IPS-NIHi7 (cell line): ENCODE measurements around the gene ZNF691.
"Not testable (repeated sequence)": the region's sequence is repeated elsewhere in the genome, so short reads cannot be mapped to it uniquely, and the experiment has no call there.

Experiments used
- DNase-seq: peaks from one replicate; pipeline ENCODE4 v3.0.0; 2012; ENCODE audit warnings: mixed read lengths; ENCODE audit errors: extremely low spot score

The ZNF691 gene, protein sequence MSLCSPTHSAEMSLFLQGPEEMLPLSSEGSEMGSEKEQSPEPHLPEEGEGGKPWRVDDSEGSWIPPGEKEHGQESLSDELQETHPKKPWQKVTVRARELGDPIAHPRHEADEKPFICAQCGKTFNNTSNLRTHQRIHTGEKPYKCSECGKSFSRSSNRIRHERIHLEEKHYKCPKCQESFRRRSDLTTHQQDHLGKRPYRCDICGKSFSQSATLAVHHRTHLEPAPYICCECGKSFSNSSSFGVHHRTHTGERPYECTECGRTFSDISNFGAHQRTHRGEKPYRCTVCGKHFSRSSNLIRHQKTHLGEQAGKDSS

DNA sequence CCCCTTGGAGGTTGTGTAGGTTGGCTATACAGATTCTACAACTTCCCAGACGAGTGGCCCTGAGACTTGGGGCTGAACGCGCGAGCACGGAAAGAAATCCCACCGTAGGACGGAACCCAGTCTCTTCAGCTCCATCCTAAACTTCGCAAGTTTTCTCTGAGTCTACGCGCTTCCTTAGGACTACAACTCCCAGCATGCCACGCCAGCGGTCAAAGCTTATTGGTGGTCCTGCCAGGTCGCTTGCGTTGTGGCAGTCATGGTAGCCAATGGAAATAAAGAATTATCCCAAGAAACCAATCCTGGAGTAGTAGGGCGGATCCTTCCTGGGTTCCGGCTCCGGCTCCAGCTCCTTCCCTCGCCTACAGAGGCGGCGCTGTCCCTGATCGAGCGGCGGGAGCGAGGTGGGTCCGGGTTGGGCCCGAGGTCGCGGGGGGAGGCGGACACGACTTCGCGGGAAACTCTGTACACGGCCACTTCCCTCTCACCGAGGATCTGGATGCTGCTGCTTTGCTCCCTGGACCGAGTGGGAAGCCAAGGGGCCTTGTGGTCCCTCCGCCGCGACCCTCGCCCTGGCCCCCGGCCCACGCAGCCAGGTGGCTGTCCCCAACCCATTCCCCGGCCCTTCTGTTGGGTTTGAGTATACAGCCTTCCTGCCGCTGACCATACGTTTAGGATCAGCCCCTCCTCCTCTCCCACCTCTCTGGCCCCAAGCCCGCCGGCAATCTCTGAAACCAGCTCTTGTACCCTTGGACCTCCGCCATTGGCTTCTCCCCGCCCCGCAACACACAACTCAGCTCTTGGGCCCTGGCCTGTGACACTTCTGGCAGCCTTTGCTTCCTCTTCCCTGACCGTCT, at the start of gene ZNF691:
TSS of gene ZNF691 (plus strand) at position 357 of the 854 bp plus-strand sequence. CDS start 3,046 bp downstream, outside the sequence.
- DNase-seq = peak; percentile 99

DNA sequence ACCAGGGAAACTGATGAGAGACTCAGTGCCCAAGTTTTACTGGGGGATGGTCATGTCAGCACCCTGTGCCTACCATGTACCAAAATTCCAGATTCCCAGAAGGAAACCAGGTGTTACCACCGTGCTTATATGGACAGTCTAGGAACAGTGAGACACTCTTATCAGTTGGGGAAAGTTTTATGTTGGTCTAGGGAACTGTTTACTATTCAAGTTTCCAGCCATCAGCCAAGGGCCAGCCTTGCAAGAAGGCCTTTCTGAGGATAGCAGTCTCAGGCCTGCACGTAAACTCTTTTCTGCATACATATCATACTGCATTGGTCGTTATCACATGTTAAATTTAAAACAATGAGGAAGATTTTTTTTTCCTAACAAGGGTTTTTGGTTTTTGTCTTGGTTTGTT, 49.0 kb upstream of the ZNF691 start:
- DNase-seq = no peak

DNA sequence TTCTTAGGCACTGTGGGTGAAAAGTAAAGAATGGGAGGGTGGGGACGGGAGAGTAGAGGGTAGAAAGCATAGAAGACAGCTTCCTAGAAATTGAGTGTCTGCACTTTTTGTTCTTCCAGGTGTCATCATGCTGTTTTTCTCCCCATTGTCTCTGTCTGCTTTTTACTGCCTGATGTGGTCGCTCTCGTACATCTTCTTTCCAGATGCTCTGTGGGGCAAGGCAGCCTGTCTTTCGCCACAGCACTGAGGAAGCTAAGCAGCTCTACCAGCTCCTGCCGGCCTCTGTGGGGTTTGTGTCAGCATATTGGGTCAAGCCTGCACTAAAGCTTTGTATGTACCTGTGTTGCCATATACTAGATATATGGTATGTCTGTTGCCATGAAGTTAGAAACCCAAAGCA, 48.4 kb upstream of the ZNF691 start:
- DNase-seq = no peak

DNA sequence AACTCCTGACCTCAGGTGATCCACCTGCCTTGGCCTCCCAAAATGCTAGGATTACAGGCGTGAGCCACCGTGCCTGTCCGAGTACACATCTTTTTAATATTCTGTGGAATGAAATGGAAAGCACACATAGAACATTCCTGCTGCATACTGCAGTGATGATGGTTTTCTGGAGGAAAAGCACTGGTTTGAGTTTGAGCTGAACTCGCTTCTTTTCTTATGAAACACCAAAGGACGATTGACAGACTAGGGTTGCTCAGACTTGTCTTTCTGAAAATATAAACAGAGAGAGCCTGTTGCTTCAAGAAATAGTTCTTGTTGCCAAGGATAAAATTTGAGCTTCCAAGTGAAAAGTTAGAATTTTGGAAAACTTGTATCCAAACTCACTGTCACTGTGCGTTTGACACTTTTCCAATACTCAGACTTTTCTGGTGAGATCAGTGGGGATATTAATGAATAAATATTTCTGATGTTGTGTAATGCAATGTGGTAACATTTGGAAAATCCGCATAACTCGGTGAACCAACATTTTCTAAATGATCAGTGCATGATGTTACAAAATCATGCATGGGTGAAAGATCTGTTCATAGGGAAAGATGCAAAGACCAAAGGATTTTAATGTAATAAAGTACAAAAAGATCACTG, 44.5 kb upstream of the ZNF691 start:
- DNase-seq = no peak

DNA sequence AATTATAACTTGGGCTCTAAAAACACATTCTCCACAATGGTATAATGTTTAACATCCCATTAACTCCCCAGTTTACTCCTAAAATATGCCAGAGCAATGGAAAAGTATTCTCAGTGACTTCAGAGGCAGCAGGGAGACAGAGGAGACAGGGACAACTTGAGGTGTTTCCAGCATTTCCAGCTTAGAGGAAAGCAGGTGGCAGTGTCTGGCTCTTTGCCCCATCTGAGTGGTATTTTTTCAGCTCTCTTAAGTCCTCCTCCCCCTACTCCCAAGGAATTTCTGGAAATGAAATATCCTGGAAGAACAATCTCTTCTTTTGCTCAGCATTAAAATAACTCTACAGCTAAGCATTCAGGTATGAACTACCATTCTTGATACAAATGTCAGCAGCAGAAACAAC, 40.2 kb upstream of the ZNF691 start:
- no peak for DNase-seq

DNA sequence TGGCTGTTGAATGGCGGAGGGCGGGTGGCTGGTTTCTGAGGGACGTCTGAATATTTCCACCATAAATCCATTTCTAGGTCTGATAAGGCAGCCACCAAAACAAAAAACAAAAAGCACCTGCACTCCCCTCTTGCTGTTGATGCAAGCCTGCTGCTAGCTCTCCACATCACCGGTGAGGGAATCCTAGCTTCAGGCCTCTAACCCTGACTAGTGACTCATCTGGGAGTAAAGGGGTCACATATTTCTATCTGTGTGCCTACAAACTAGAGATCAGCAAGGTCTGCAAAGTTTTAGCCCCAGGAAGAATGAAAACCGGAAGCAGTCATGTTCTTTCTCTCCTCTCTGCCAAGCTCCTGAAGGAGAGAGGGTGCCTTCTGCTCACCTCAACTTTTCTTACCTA, 39.8 kb upstream of the ZNF691 start:
- DNase-seq = no peak

DNA sequence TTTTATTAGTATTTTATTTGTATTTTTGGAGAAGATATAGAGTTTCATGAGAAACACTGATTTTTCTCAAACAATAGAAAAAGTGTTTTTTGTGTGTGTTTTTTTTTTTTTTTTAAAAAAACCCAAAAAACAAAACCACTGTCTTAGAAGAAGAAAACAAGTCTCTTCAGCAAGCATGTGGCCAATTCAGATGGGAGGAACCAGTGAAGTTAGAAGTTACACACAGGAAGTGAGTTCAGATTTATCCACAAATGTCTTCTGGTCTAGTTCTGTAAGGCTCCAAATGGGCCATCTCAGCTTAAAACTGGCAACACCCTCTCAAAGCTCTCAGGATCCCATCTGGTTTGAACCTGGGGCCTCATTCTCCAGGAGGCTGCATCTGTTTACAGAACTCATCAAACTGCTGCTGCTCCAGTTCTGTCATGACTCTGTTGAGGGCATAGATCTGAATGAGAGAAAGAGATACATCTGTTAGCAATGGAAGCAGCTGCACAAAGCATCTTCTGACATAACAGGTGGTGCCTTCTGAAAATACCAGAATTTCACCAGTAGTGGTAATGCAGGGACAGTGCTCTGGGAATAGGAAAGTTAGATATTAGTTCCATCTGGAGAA, 39.3 kb upstream of the ZNF691 start:
- DNase-seq = no peak

DNA sequence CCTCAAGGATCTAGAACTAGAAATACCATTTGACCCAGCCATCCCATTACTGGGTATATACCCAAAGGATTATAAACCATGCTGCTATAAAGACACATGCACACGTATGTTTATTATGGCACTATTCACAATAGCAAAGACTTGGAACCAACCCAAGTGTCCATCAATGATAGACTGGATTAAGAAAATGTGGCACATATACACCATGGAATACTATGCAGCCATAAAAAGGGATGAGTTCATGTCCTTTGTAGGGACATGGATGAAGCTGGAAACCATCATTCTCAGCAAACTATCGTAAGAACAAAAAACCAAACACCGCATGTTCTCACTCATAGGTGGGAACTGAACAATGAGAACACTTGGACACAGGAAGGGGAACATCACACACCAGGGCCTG, 31.6 kb upstream of the ZNF691 start:
- not testable (repeated sequence) for DNase-seq

DNA sequence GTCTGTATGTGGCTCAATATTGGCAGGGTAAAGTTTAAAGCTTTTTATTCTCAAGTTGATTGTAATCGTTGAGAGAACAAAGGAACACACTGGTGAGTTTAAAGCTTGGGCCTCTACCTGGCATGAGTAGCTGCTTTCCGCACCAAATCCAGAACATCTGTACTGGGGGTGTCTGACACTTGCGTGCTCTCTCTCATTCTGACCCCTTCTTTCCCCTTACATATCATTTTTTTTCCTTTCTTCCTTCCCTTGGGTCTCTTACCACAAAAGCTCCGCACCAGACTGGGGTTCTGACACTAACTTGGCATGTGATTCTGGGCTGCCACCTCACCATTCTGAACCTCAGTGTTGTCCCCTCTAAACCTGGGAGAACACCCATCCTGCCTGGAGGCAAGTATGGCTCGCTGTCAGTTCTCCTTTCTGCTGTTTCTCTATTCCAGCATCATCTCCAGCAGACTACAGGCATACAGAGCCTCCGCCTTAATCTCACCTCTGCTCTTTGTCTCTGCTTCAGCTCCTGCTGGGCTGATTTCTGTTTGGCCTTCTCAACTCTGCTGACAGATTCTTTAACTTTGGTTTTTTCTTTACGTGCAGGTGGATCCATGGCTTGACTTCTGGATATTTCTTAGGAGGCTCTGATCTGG, 30.4 kb upstream of the ZNF691 start:
- no peak for DNase-seq

DNA sequence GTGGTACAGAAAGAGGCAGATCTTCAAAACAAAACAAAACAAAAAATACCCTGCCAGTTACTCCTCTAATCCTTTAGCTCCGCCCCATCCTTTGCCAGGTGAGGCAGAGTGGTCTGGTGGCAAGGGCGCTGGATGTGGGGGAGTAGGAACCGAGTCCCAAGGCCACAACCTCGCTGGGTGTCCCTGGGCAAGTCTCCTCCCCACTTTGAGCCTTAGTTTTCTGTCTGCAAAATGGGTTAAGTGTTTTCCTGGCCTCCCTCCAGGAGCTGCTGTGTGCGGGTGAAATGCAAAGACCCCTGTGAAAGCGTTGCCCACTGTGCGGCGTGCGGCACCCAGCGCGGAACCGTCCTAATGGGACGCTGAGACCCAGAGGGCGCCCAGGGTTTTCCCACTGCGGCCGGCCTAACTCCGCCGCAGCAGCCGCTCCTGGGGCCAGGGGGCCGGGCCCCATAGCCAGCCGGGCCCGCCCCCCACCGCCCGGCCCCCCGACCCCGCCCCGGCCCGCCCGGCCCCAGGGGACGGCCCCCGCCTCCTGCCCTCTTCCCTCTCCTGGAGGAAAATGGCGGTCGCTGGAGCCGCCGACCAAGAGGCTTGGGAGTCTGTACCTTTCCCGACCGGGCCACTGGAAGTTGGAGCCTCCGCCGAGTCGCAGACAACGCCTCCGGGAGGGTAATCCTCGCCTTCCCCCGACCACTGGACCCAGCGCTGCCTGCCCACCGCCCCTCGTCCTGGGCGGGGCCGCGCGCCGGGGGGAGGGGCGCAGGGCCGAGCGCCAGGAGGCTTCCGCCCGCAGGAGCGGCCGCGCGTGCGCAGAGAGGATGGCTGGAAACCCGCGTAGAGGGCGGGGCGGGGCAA, 29.6 kb upstream of the ZNF691 start, which contains the start of the genes ERMAP and SVBP:
TSS of gene ERMAP (plus strand) at position 538 of the 855 bp plus-strand sequence. CDS start 13,327 bp downstream, outside the sequence.
TSS of gene SVBP (minus strand) at position 813 of the 855 bp plus-strand sequence. CDS start 853 bp downstream, outside the sequence.
- DNase-seq = peak; percentile 98

DNA sequence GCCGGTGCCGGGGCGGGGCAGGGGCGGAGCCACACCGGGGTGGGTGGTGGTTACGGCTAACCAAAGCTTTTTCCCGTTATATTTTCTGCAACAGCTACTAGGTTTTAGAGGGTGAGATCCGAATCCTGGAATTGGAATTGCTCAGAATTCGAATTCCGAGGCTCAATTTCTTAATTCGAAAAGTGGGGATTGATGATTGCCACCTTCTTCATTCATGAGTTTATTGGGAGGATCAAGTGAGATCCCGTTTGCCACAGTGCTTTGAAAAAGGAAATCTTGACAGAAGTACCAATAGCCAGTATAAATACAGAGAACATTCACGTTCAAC, 29.0 kb upstream of the ZNF691 start:
- no peak for DNase-seq

DNA sequence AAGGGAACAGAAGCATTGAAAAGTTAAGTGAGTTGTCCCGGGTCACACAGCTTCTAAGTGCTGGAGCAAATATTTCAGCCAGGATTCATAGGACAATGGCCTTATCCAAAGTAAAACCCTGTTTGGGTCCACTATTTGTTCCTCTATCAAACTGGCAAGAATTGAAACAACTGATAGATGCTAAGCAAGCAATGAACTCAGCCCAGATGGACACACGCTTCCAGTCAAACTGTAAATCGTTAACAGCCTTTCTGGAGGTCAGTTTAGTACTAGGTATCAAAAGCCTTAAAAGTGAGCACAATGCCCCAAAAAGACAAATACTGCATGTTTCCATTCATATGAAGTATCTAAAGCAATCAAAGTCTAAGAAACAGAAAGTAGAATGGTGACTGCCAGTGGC, 28.4 kb upstream of the ZNF691 start:
- DNase-seq = no peak

DNA sequence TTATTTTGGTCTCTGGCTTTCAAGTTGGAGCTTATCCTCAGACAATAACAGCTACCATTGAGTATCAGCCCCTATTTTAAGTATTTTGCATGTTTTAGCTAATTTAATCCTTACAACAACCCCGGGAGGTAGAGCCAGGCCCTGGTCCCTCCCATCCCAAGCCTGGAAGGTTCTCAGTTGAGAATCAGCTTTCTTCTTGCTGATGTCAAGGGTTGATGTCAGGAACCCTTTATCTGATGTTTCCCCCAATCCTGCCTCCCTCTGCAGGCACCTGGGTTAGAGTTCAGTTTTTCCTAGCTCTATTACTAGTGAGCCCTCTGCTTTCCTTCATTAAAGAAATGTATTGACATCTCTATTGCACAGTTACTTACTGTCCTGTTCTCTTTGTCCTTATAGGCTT, 25.6 kb upstream of the ZNF691 start:
- DNase-seq = no peak

DNA sequence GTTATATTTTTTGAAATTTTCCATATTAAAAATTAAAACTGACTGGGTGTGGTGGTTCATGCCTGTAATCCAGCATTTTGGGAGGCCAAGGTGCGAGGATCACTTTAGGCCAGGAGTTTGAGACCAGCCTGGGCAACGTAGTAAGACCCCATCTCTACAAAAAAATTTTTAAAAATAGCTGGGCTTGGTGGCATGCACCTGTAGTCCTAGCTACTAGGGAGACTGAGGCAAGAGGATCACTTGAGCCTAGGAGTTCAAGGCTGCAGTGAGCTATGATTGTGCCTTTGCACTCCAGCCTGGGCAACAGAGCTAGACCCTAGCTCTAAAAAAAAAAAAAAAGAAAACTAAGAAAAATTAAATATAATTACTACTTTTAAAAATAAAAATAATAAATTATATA, 24.7 kb upstream of the ZNF691 start:
- no peak for DNase-seq

DNA sequence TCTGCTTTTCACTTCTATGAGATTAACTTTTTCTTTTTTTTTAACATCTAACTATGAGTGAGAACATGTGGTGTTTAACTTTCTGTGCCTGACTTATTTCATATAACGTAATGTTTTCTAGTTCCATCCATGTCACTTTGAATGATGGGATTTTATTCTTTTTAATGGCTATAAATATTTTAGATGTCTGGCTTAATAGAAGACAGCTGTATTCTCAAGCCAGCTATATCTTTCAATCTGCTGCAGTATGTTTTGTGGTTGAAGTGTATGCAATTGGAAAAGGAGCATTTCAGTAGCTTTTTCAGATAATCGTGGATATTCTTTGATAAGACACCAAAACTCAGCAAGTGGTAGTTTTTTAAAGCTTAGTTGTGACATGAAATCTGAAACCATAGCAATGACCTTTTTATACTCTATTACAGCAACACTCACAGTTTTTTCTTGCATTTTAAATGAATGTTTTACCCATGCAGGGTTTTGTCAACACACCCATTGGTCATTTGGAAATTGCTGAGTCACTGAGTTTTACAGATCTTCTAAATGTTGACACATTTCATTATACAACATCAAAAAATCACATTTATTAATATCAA, 23.5 kb upstream of the ZNF691 start:
- DNase-seq = no peak

DNA sequence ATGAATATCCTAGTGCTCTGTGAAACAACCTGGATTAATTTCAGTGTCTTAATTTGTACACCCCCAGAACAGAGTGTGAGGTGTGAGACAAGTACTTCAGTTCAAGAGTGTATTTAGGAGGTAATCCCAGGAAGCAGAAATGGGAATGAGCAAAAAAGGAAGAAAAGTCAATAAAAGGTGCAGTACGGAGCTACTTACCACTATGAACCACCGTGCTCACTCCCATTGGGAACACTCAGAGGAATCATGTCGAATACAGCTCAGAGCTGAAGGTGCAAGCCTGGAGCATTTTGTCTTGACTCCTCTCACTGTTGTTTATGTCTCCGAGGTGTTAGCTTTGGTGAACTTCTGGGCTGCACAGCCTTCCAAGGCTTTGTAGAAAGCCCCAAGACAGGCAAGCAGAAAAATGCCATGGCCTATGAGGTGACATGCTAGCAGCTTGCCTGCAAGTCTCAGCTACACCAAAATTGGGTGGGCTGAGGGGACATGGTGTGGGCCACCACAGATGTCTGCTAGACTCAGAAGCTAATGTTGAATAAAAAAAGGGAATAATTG, 21.9 kb upstream of the ZNF691 start:
- DNase-seq = no peak

DNA sequence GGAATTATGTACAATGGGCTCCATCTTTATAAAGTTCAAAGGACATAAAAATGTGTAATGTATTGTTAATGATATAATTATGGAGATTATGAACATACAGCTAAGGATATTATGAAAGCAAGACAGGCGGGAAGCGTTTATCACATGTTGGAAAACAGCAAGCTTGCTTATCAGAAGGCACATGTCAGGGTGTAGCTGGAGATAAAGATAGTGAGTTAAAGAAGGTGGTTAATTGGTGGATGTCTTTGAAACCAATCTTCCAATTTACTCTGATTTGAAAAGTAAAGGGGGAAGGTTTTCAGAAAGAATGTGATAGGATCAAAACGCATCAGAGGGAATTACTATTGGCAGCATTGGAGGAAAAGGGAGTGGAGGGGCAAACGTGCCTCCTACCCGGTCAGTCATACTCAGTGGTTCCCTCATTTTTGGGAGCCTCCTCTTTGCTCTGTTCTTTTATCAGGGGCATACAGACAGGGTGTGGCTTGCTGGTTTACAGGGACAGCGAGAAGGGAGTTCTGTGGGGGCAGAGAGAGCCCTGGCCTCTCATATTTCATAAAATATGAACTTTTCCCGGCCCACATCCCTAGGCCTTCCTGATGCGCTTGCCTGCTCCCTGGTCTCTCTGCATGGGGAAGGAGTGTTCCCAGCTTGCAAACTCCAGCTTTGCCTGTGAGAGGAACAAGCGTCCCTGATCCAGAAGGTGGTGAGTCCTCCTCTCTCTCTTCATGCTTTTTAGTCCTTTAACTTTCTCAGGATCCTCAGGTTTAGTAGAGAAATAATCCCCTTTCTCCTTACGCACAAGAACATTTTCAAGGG, 21.2 kb upstream of the ZNF691 start:
- DNase-seq = no peak

DNA sequence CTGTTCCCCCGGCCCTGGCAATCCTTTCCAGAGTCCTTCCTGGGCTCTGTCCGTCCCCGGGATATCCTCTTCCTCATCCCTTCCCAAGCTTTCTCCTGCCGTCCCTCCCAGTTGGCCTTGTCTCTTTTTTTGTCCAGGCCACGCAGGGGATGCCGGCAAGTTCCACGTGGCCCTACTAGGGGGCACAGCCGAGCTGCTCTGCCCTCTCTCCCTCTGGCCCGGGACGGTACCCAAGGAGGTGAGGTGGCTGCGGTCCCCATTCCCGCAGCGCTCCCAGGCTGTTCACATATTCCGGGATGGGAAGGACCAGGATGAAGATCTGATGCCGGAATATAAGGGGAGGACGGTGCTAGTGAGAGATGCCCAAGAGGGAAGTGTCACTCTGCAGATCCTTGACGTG, 15.8 kb upstream of the ZNF691 start:
- DNase-seq = peak; percentile 28

DNA sequence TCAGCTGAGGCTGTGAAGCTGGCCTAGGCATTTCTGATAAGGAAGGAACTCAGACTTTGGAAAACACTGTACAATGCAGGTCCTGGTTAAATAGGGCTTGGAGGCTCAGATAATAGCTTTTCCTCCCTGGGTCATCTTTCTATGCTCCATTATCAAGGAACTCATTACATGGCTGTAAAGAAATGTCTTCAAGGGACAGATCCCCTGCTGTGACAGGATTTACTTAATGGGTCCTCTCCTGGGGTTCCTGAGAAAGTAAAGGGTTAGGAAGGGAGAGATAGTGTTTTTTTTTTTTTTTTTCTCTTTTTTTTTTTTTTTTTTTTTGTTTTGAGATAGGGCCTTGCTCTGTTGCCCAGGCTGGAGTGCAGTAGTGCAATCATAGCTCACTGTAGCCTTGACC, 15.1 kb upstream of the ZNF691 start:
- DNase-seq = no peak
